Upper lobe of left lung (tissue), 6 donors: ENCODE results near the gene SGIP1. TPM values are rescaled to one million over a fixed set of nuclear protein-coding genes. Genes with fewer than 3 reads are reported as not detected.
A peak's percentile ranks its signal among the peaks of the same experiment; 100 is the strongest.

ENCODE experiments used
- ATAC-seq, 2 donors: fragments of 200-7000 bp; cut with Tn5 transposase; one replicate each; pipeline ENCODE4 v1.9.1; 2022; ENCODE audit warnings: mild to moderate bottlenecking in 2 of 2, moderate library complexity in 2 of 2; ENCODE audit not compliant: low FRiP score in 2 of 2
- DNase-seq, 2 donors: peaks; one replicate each; pipeline ENCODE4 v3.0.0-alpha.2; 2019 to 2020
- H3K27ac ChIP-seq, 4 donors: fragments of 200-600 bp; sonication (generic); one replicate each; pipeline ENCODE4 v1.5.1; 2016 to 2019
- H3K27me3 ChIP-seq, 4 donors: fragments of 200-600 bp; sonication (generic); one replicate each; pipeline ENCODE4 v1.5.1; 2017 to 2019
- H3K36me3 ChIP-seq, 4 donors: fragments of 200-600 bp; sonication (generic); one replicate each; pipeline ENCODE4 v1.5.1; 2016 to 2019
- H3K4me1 ChIP-seq, 4 donors: fragments of 200-600 bp; sonication (generic); one replicate each; pipeline ENCODE4 v1.5.1; 2018 to 2019
- H3K4me3 ChIP-seq, 4 donors: fragments of 200-600 bp; sonication (generic); one replicate each; pipeline ENCODE4 v1.5.1; 2017 to 2019; ENCODE audit warnings: mild to moderate bottlenecking in 2 of 4, moderate library complexity in 1 of 4
- H3K9me3 ChIP-seq, 4 donors: fragments of 200-600 bp; sonication (generic); one replicate each; pipeline ENCODE4 v1.5.1; 2018 to 2019
- EP300 ChIP-seq, 4 donors: sonication (generic); formaldehyde crosslinking; IDR thresholded peaks; one replicate each; pipeline ENCODE4 v1.5.1; 2017; ENCODE audit warnings: antibody characterized with exemption in 4 of 4, control low read depth in 2 of 4
- POLR2A ChIP-seq, 4 donors: fragments of 450-650 bp; IDR thresholded peaks; one replicate each; pipeline ENCODE4 v1.5.1; 2016 to 2017; ENCODE audit warnings: antibody characterized with exemption in 4 of 4, mild to moderate bottlenecking in 2 of 4
- POLR2AphosphoS5 ChIP-seq, 2 donors: sonication (generic); formaldehyde crosslinking; IDR thresholded peaks; one replicate each; pipeline ENCODE4 v1.5.1; 2017; ENCODE audit warnings: antibody characterized with exemption in 2 of 2
- WGBS, 2 donors: methylation state at CpG; one replicate each; pipeline ENCODE4 v1.1.5; 2017 to 2018; 5-methylcytosine and 5-hydroxymethylcytosine counted together
- total RNA-seq, 6 donors: library from RNA; depleted of rRNA in 4 of 6; stranded (reverse); fragments of >200 nt in 4 of 6; gene quantifications; one replicate each; pipeline versions ENCODE4 v1.1.0 to v1.2.1, GENCODE V29; 2016 to 2021
- TF ChIP-seq, protein P1 (sequence below), 6 experiments: fragments of 450-650 bp in 4 of 6; fragments of 200-600 bp in 2 of 6; sonication (generic) in 2 of 6; IDR thresholded peaks; one replicate each; pipeline ENCODE4 v1.5.1; 2016 to 2019; ENCODE audit warnings: antibody characterized with exemption in 6 of 6
- donor health status: DM: no; HTN: no; CAD: no; lungs with moderate emphysema.
- donor health status: DM: no; HTN: yes; CAD: no; lungs with severe emphysema.

SGIP1 gene
- total RNA-seq, 6 donors from 2014 or later = 5.8 to 29.3 (median 10.0) TPM

DNA sequence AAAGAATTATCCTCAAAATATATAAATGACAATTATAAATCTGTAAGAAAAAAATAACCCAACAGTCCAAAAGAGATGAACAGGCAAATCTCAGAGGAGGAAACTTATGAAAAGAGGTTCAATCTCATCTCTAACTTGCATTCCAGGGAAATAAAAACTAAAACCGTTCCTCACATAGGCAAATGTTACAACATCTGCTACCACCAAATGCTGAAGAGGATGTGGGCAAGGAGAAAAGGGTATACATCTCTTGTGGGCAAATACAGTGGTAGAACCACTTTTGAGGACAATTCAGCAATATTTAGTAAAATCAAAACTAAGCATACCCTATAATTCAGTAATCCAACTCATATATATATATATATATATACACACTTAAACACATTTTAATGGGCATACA, 33.7 kb upstream of the SGIP1 start:
- Histone ChIP-seq H3K4me1 (peaks cover 0 to 6% (median 0%) of the 10 kb centered on the region in 4 donors), H3K9me3 (no peaks in the 10 kb centered on the region), H3K36me3 (no peaks in the 10 kb centered on the region), H3K27me3 (no peaks in the 10 kb centered on the region), H3K4me3 (no peak overlapping the region), H3K27ac (no peak overlapping the region)
- TF ChIP-seq POLR2AphosphoS5 (IDR thresholded peaks at IDR 0.05) = no peak
- no peak for TF ChIP-seq POLR2A (IDR thresholded peaks at IDR 0.05)
- TF ChIP-seq EP300 (IDR thresholded peaks at IDR 0.05) = no peak
- TF ChIP-seq, protein P1, sequence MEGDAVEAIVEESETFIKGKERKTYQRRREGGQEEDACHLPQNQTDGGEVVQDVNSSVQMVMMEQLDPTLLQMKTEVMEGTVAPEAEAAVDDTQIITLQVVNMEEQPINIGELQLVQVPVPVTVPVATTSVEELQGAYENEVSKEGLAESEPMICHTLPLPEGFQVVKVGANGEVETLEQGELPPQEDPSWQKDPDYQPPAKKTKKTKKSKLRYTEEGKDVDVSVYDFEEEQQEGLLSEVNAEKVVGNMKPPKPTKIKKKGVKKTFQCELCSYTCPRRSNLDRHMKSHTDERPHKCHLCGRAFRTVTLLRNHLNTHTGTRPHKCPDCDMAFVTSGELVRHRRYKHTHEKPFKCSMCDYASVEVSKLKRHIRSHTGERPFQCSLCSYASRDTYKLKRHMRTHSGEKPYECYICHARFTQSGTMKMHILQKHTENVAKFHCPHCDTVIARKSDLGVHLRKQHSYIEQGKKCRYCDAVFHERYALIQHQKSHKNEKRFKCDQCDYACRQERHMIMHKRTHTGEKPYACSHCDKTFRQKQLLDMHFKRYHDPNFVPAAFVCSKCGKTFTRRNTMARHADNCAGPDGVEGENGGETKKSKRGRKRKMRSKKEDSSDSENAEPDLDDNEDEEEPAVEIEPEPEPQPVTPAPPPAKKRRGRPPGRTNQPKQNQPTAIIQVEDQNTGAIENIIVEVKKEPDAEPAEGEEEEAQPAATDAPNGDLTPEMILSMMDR (IDR thresholded peaks at IDR 0.05) = no peak
- no peak for DNase-seq
- 52 to 60% methylated on average over 1 of the region's 1 CpG for WGBS, 2 donors
- ATAC-seq = no peak

DNA sequence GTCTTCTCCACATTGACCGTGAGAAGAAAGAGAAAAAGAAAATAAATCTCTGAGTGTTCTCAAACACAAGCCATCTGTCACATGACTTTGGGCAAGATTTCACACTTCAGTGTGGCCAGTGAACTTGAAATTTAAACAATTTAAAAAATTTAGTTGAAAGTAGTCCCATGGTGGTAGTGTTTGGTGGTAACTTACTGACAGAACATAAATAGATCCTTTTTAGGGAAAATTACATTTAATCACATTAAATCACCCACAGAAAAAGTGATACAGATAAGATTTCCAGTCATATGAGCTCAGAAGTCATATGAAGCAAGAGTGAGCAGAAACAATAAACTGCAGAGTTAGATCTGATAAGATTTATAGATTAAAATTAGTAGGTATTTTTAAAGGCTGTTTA, 31.9 kb upstream of the SGIP1 start:
- 48 to 61% methylated on average over 1 of the region's 1 CpG for WGBS, 2 donors

DNA sequence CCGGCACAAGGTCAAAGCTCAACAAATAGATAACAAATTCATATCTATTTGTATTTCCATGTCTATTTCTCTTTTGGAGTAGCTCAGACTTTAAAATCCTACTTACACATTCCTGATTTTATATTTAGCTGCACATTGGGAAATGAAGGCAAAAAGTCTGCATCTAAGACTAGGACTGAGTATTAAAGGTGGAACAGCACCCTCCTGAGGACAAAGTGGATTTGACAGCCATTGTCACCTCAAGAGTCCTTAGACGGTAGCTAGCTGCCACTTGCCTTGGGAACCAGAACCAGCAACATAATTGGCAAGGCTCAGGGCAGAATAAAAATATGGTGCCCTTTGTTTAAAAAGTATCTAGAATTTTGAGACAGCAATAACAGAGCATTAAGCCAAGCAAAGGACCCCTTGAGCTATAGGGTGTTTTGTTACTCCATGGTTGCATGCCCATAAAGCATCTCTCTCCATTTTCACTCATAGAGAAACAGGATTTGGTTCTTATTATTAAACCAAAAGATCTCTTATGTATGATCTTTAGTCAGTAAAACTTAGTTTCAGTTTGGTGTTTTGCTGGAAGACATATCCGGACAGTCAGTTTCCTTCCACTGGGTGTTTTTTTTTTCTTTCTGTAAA, 30.0 kb upstream of the SGIP1 start:
- no peaks in the 10 kb centered on the region for H3K36me3 ChIP-seq
- TF ChIP-seq, protein P1 (IDR thresholded peaks at IDR 0.05) = peak; percentile 46 to 70 (median 64)
- no peak for TF ChIP-seq EP300 (IDR thresholded peaks at IDR 0.05)
- no peak for TF ChIP-seq POLR2A (IDR thresholded peaks at IDR 0.05)
- no peak for TF ChIP-seq POLR2AphosphoS5 (IDR thresholded peaks at IDR 0.05)
- peak overlapping the region in 1 of 4 donors; percentile 14 for H3K27ac ChIP-seq
- WGBS, 2 donors = 36 to 46% methylated on average over 3 of the region's 3 CpGs
- peak in 1 of 2 donors; percentile 75 for ATAC-seq
- no peaks in the 10 kb centered on the region for H3K9me3 ChIP-seq
- no peaks in the 10 kb centered on the region for H3K27me3 ChIP-seq
- DNase-seq = peak in 1 of 2 donors; percentile 34
- no peak overlapping the region for H3K4me3 ChIP-seq
- peaks cover 0 to 6% (median 0%) of the 10 kb centered on the region in 4 donors for H3K4me1 ChIP-seq

More for the DNA sequence above, 31.9 kb upstream of the SGIP1 start:
- no peaks in the 10 kb centered on the region for H3K9me3 ChIP-seq
- DNase-seq (no peak), ATAC-seq (no peak)
- no peaks in the 10 kb centered on the region for H3K27me3 ChIP-seq
- TF ChIP-seq EP300 (IDR thresholded peaks at IDR 0.05) (no peak), POLR2AphosphoS5 (IDR thresholded peaks at IDR 0.05) (no peak), POLR2A (IDR thresholded peaks at IDR 0.05) (no peak)
- TF ChIP-seq, protein P1 (IDR thresholded peaks at IDR 0.05) = no peak
- no peak overlapping the region for H3K27ac ChIP-seq
- peaks cover 0 to 6% (median 0%) of the 10 kb centered on the region in 4 donors for H3K4me1 ChIP-seq
- H3K4me3 ChIP-seq = no peak overlapping the region
- no peaks in the 10 kb centered on the region for H3K36me3 ChIP-seq

- DNase-seq (no peak), ATAC-seq (peak in 1 of 2 donors; percentile 87)
- Histone ChIP-seq H3K4me3 (no peak overlapping the region), H3K36me3 (no peaks in the 10 kb centered on the region), H3K27ac (no peak overlapping the region), H3K9me3 (no peaks in the 10 kb centered on the region), H3K4me1 (peaks cover 0 to 6% (median 0%) of the 10 kb centered on the region in 4 donors), H3K27me3 (no peaks in the 10 kb centered on the region)
- TF ChIP-seq, protein P1 (IDR thresholded peaks at IDR 0.05) = no peak
- TF ChIP-seq POLR2A (IDR thresholded peaks at IDR 0.05) (no peak), POLR2AphosphoS5 (IDR thresholded peaks at IDR 0.05) (no peak), EP300 (IDR thresholded peaks at IDR 0.05) (no peak)
- WGBS, 2 donors = 68 to 79% methylated on average over 5 of the region's 5 CpGs
Measured at GRCh38 chr1:66505671-66506392, 28.1 kb upstream of the SGIP1 start.
